Tibial artery (tissue), 4 donors: ENCODE measurements around the gene ADAMTS9.

Experiments
- DNase-seq, 2 donors: peaks; one replicate each; pipeline ENCODE4 v3.0.0-alpha.2; 2019
- H3K27ac ChIP-seq, 2 donors: fragments of 200-600 bp; sonication (generic) in 1 of 2; 1 replicate in 1 of 2; 2 replicates in 1 of 2; pipeline ENCODE4 v1.5.1; 2018 to 2019; ENCODE audit warnings: mild to moderate bottlenecking in 1 of 2
- H3K27me3 ChIP-seq, 2 donors: fragments of 200-600 bp; sonication (generic) in 1 of 2; one replicate each; pipeline versions ENCODE4 v1.5.1 to v1.6.0; 2016 to 2019
- H3K36me3 ChIP-seq, 3 donors: fragments of 200-600 bp; sonication (generic) in 2 of 3; one replicate each; pipeline ENCODE4 v1.5.1; 2016 to 2019; ENCODE audit warnings: mild to moderate bottlenecking in 2 of 3
- H3K4me1 ChIP-seq, 4 donors: fragments of 200-600 bp; sonication (generic) in 2 of 4; 1 replicate in 3 of 4; 2 replicates in 1 of 4; pipeline ENCODE4 v1.5.1; 2016 to 2019
- H3K4me3 ChIP-seq, 2 donors: fragments of 200-600 bp; sonication (generic) in 1 of 2; 1 replicate in 1 of 2; 2 replicates in 1 of 2; pipeline ENCODE4 v1.5.1; 2018 to 2019; ENCODE audit warnings: mild to moderate bottlenecking in 2 of 2
- H3K9me3 ChIP-seq, 3 donors: fragments of 200-600 bp; sonication (generic) in 1 of 3; one replicate each; pipeline ENCODE4 v1.5.1; 2016 to 2019
- CTCF ChIP-seq, 2 experiments: fragments of 200-600 bp in 1 of 2; fragments of 450-650 bp in 1 of 2; IDR thresholded peaks; one replicate each; pipeline ENCODE4 v1.5.1; 2017 to 2019; ENCODE audit warnings: antibody characterized with exemption in 2 of 2, mild to moderate bottlenecking in 1 of 2, moderate library complexity in 1 of 2
- intact Hi-C: fragments of 100-400 bp; cut with DNase I; formaldehyde crosslinking; loops from one replicate; pipeline ENCODE4 v1.15.0; 2023; ENCODE audit warnings: low total_unique reads

ADAMTS9 gene

GRCh38 chr3:64638981-64639481, 48.8 kb downstream of the ADAMTS9 start:
- Histone ChIP-seq H3K4me1 (no peaks in the 10 kb centered on the region), H3K27me3 (no peaks in the 10 kb centered on the region), H3K36me3 (peaks cover 0 to 9% (median 3%) of the 10 kb centered on the region in 3 donors), H3K27ac (no peak overlapping the region), H3K9me3 (no peaks in the 10 kb centered on the region), H3K4me3 (no peak overlapping the region)
- TF ChIP-seq CTCF (IDR thresholded peaks at IDR 0.05): no peak
- intact Hi-C loops: no loop called here
- DNase-seq: no peak

GRCh38 chr3:64638511-64638910, 49.3 kb downstream of the ADAMTS9 start:
- intact Hi-C loops: no loop called here
- no peak for TF ChIP-seq CTCF (IDR thresholded peaks at IDR 0.05)
- H3K9me3 ChIP-seq: no peaks in the 10 kb centered on the region

GRCh38 chr3:64634417-64634816, 53.4 kb downstream of the ADAMTS9 start:
- no peak overlapping the region for H3K27ac ChIP-seq
- H3K36me3 ChIP-seq: peaks cover 17 to 36% (median 18%) of the 10 kb centered on the region in 3 donors
- no peaks in the 10 kb centered on the region for H3K27me3 ChIP-seq
- no peak for DNase-seq
- intact Hi-C loops: no loop called here
- TF ChIP-seq CTCF (IDR thresholded peaks at IDR 0.05): no peak
- H3K9me3 ChIP-seq: no peaks in the 10 kb centered on the region
- no peak overlapping the region for H3K4me3 ChIP-seq
- H3K4me1 ChIP-seq: no peaks in the 10 kb centered on the region

More at GRCh38 chr3:64638511-64638910, 49.3 kb downstream of the ADAMTS9 start:
- Histone ChIP-seq H3K27ac (no peak overlapping the region), H3K4me1 (no peaks in the 10 kb centered on the region), H3K27me3 (no peaks in the 10 kb centered on the region), H3K36me3 (peaks cover 0 to 9% (median 6%) of the 10 kb centered on the region in 3 donors), H3K4me3 (no peak overlapping the region)
- DNase-seq: no peak

GRCh38 chr3:64631951-64632350, 55.8 kb downstream of the ADAMTS9 start:
- intact Hi-C loops: no loop called here
- TF ChIP-seq CTCF (IDR thresholded peaks at IDR 0.05): no peak
- H3K36me3 ChIP-seq: peaks cover 18 to 58% (median 33%) of the 10 kb centered on the region in 3 donors
- no peak overlapping the region for H3K4me3 ChIP-seq
- DNase-seq: no peak
- H3K27ac ChIP-seq: no peak overlapping the region
- H3K27me3 ChIP-seq: no peaks in the 10 kb centered on the region
- no peaks in the 10 kb centered on the region for H3K9me3 ChIP-seq
- no peaks in the 10 kb centered on the region for H3K4me1 ChIP-seq

- peaks cover 18 to 61% (median 31%) of the 10 kb centered on the region in 3 donors for H3K36me3 ChIP-seq
- H3K27ac ChIP-seq: no peak overlapping the region
- no peak overlapping the region for H3K4me3 ChIP-seq
- H3K9me3 ChIP-seq: no peaks in the 10 kb centered on the region
- DNase-seq: no peak
- no peak for TF ChIP-seq CTCF (IDR thresholded peaks at IDR 0.05)
- H3K4me1 ChIP-seq: no peaks in the 10 kb centered on the region
- intact Hi-C loops: no loop called here
- H3K27me3 ChIP-seq: no peaks in the 10 kb centered on the region
These were observed 60.1 kb downstream of the ADAMTS9 start for GRCh38 chr3:64627471-64628321.
